Testis (tissue), 3 donors: Measurements from ENCODE around the gene CELSR1. TPM values are rescaled to one million over a fixed set of nuclear protein-coding genes. Genes with fewer than 3 reads are reported as not detected.
"Not testable (repeated sequence)": the region's sequence is repeated elsewhere in the genome, so short reads cannot be mapped to it uniquely, and the experiment has no call there.

Experiments used
- DNase-seq: peaks from one replicate; pipeline ENCODE4 v3.0.0-alpha.2; 2019
- H3K27ac ChIP-seq, 2 donors: fragments of 200-600 bp; sonication (generic); one replicate each; pipeline ENCODE4 v1.5.1; 2019
- H3K27me3 ChIP-seq: fragments of 200-600 bp; sonication (generic); one replicate; pipeline ENCODE4 v1.5.1; 2019
- H3K36me3 ChIP-seq: fragments of 200-600 bp; sonication (generic); one replicate; pipeline ENCODE4 v1.5.1; 2017; ENCODE audit warnings: low read depth; ENCODE audit errors: missing control alignments
- H3K4me1 ChIP-seq: fragments of 200-600 bp; sonication (generic); one replicate; pipeline ENCODE4 v1.5.1; 2019
- H3K4me3 ChIP-seq, 2 donors: fragments of 200-600 bp; sonication (generic); one replicate each; pipeline ENCODE4 v1.5.1; 2017 to 2019
- H3K9me3 ChIP-seq: fragments of 200-600 bp; sonication (generic); one replicate; pipeline ENCODE4 v1.5.1; 2017
- POLR2A ChIP-seq: fragments of 450-650 bp; IDR thresholded peaks from one replicate; pipeline ENCODE4 v1.6.1; 2017; ENCODE audit warnings: antibody characterized with exemption, mild to moderate bottlenecking, moderate library complexity
- WGBS, 2 donors: methylation state at CpG; one replicate each; pipeline ENCODE4 v1.1.5; 2018; 5-methylcytosine and 5-hydroxymethylcytosine counted together
- intact Hi-C: fragments of 100-400 bp; cut with DNase I; formaldehyde crosslinking; loops from one replicate; pipeline ENCODE4 v1.15.1; 2023; ENCODE audit warnings: low total_unique reads
- polyA plus RNA-seq: library from polyadenylated mRNA; stranded (reverse); fragments of 350-450 nt; fragmentation: Illumina TruSeq; extraction: RNeasy Lipid Tissue Mini Kit (QIAGEN cat#74804); gene quantifications from one replicate; pipeline ENCODE4 v1.2.3, GENCODE V29; 2014; ENCODE audit warnings: low read depth, low replicate concordance; ENCODE audit not compliant: insufficient read depth
- total RNA-seq, 2 donors: library from RNA; depleted of rRNA; stranded (reverse); fragments of >200 nt; gene quantifications; one replicate each; pipeline ENCODE4 v1.2.3, GENCODE V29; 2016
- TF ChIP-seq, protein P1 (sequence below), 3 experiments: fragments of 450-650 bp in 2 of 3; fragments of 200-600 bp in 1 of 3; sonication (generic) in 1 of 3; IDR thresholded peaks; one replicate each; pipeline ENCODE4 v1.5.1; 2016 to 2019; ENCODE audit warnings: antibody characterized with exemption in 3 of 3, mild to moderate bottlenecking in 2 of 3, moderate library complexity in 1 of 3

Gene CELSR1
- total and polyA plus RNA-seq, 3 donors from 2014 or later: 5.6 to 21.5 (median 13.8) TPM

DNA sequence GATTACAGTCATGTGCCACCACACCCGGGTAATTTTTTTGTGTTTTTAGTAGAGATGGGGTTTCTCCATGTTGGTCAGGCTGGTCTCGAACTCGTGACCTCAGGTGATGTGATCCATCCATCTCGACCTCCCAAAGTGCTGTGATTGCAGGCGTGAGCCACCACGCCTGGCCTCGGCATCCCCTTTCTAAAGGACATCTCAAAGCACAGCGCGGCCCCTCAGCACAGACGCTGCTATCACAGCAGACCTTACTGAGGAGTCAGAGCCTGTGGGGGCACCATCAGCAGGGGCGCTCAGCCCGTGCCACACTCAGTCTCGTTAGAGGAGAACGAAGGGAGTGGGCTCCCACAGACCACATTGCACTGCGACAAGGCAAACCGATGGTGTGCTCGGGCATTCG, 19.4 kb downstream of the CELSR1 start:
- no peak overlapping the region for H3K4me3 ChIP-seq
- no peak for TF ChIP-seq POLR2A
- TF ChIP-seq, protein P1, sequence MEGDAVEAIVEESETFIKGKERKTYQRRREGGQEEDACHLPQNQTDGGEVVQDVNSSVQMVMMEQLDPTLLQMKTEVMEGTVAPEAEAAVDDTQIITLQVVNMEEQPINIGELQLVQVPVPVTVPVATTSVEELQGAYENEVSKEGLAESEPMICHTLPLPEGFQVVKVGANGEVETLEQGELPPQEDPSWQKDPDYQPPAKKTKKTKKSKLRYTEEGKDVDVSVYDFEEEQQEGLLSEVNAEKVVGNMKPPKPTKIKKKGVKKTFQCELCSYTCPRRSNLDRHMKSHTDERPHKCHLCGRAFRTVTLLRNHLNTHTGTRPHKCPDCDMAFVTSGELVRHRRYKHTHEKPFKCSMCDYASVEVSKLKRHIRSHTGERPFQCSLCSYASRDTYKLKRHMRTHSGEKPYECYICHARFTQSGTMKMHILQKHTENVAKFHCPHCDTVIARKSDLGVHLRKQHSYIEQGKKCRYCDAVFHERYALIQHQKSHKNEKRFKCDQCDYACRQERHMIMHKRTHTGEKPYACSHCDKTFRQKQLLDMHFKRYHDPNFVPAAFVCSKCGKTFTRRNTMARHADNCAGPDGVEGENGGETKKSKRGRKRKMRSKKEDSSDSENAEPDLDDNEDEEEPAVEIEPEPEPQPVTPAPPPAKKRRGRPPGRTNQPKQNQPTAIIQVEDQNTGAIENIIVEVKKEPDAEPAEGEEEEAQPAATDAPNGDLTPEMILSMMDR (IDR thresholded peaks at IDR 0.05): no peak
- H3K36me3 ChIP-seq: no peaks in the 10 kb centered on the region
- no peak for DNase-seq
- no peak overlapping the region for H3K27ac ChIP-seq
- no peaks in the 10 kb centered on the region for H3K9me3 ChIP-seq
- H3K4me1 ChIP-seq: peaks cover 4% of the 10 kb centered on the region
- H3K27me3 ChIP-seq: no peaks in the 10 kb centered on the region
- 86 to 91% methylated on average over 10 to 18 of the region's 18 CpGs for WGBS, 2 donors
- intact Hi-C loops: no loop called here

DNA sequence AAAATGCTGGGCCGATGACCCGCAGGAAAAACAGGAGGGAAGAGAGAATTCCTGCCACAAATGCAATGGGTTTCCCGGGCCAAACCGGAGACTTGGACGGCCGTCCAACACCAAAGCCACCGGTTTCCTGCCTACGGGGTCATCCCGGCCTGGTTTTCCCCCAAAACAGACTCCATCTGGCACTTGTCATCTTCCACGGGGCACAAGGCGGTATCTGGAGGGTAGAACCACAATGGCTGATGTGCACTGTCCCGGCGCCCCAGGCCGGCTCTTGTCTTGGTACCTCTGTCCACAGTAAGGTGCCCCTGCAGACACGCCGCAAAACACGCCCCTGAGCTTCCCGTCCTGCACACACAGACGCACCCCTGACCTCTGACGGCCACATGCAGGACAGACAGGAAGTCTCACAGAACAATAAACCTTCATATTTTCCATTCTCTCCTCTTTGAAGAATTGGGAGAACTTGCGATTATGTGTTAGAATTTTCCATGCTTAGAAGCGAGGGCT, 20.1 kb downstream of the CELSR1 start:
- no peak for DNase-seq
- WGBS, 2 donors: 78 to 85% methylated on average over 14 to 22 of the region's 22 CpGs
- intact Hi-C loops: no loop called here
- no peaks in the 10 kb centered on the region for H3K9me3 ChIP-seq
- H3K4me1 ChIP-seq: peaks cover 4% of the 10 kb centered on the region
- no peak overlapping the region for H3K4me3 ChIP-seq
- no peaks in the 10 kb centered on the region for H3K36me3 ChIP-seq
- H3K27ac ChIP-seq: no peak overlapping the region
- TF ChIP-seq, protein P1 (IDR thresholded peaks at IDR 0.05): no peak
- no peak for TF ChIP-seq POLR2A
- no peaks in the 10 kb centered on the region for H3K27me3 ChIP-seq

DNA sequence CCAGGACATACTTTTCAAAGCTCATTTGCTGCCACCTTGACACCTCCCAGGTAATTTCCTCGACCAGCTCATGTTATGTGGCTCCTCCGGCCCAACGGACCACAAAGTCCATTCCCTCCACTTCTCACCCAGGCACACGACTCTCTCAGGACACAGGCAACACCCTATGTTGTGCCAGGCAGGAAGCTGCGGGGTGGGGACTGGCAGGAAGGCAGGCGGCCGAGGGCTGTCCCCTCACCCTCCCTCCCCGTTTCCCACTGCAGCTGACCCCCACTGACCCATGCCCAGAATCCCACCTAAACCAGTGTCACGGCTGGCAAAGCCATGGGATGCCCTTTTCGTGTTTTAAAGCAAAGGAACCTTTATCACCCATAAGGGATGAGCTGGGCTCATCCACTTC, 20.8 kb downstream of the CELSR1 start:
- no peak for TF ChIP-seq POLR2A
- TF ChIP-seq, protein P1 (IDR thresholded peaks at IDR 0.05): no peak
- Histone ChIP-seq H3K27me3 (no peaks in the 10 kb centered on the region), H3K4me1 (peaks cover 4% of the 10 kb centered on the region), H3K36me3 (no peaks in the 10 kb centered on the region), H3K27ac (no peak overlapping the region), H3K9me3 (no peaks in the 10 kb centered on the region), H3K4me3 (no peak overlapping the region)
- WGBS, 2 donors: 77 to 89% methylated on average over 8 to 10 of the region's 10 CpGs
- intact Hi-C loops: no loop called here
- no peak for DNase-seq

DNA sequence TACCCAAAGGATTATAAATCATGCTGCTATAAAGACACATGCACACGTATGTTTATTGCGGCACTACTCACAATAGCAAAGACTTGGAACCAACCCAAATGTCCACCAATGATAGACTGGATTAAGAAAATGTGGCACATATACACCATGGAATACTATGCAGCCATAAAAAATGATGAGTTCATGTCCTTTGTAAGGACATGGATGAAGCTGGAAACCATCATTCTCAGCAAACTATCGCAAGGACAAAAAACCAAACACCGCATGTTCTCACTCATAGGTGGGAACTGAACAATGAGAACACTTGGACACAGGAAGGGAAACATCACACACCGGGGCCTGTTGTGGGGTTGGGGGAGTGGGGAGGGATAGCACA, 21.3 kb downstream of the CELSR1 start:
- H3K4me1 ChIP-seq, H3K36me3 ChIP-seq, H3K4me3 ChIP-seq, H3K27ac ChIP-seq, H3K27me3 ChIP-seq, DNase-seq, intact Hi-C loops, H3K9me3 ChIP-seq: not testable (repeated sequence)
- WGBS, 2 donors: 91 to 96% methylated on average over 5 of the region's 5 CpGs

DNA sequence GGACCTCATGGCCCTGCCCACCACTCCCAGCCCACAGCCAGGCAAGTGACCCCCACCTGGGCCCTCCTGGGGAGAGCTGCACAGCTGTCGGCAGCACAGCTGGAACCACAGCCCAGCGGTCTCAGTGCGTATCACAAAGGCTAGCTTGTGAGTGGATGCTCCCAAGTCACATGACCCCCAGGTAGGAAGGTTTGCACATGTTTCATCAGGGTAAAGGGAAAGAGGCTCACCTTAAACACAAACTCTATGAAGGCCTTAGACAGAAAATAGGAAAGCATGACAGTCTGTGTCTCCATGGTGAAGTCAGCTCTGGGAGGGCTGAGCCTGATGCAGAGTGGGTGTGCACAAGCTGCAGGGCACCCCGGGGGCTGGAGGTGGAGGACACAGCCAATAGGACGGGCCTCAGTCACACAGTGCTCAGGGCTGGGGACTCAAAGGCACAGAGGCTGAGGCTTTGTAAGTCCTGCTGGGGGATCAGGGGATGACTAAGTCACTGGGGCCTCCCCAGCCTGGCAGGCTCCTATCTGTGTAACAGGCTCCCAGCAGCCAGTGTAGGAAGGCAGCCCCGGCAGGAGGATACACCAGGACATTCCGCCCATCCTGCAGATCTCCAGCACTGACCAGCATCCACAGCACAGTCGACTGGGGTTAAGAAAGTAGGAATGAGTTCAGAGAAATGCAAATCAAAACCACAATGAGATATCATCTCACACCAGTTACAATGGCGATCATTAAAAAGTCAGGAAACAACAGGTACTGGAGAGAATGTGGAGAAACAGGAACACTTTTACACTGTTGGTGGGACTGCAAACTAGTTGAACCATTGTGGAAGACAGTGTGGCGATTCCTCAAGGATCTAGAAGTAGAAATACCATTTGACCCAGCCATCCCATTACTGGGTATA, 22.0 kb downstream of the CELSR1 start:
- no peaks in the 10 kb centered on the region for H3K27me3 ChIP-seq
- H3K4me1 ChIP-seq: peaks cover 4% of the 10 kb centered on the region
- H3K36me3 ChIP-seq: no peaks in the 10 kb centered on the region
- intact Hi-C loops: no loop called here
- DNase-seq: no peak
- no peak overlapping the region for H3K4me3 ChIP-seq
- H3K9me3 ChIP-seq: no peaks in the 10 kb centered on the region
- WGBS, 2 donors: 83 to 86% methylated on average over 10 of the region's 10 CpGs
- TF ChIP-seq, protein P1 (IDR thresholded peaks at IDR 0.05): no peak
- TF ChIP-seq POLR2A: no peak
- H3K27ac ChIP-seq: no peak overlapping the region
